Measurements from ENCODE around the gene CAMKK1.

Gene CAMKK1

GRCh38 chr17:3896968-3897235, 4.0 kb upstream of the CAMKK1 start:
- DNase-seq (ENCODE audit: low spot score) = no peak

GRCh38 chr17:3896108-3896967, 3.5 kb upstream of the CAMKK1 start:
- no peak for DNase-seq (ENCODE audit: low spot score)

GRCh38 chr17:3895354-3895753, 2.5 kb upstream of the CAMKK1 start:
- no peak for DNase-seq (ENCODE audit: low spot score)

- no peak for DNase-seq (ENCODE audit: low spot score)
These were observed 2.1 kb upstream of the CAMKK1 start for GRCh38 chr17:3894911-3895343.

GRCh38 chr17:3894188-3894587, 1.3 kb upstream of the CAMKK1 start:
- DNase-seq (ENCODE audit: low spot score) = no peak

GRCh38 chr17:3893720-3894116, 865 bp upstream of the CAMKK1 start:
- no peak for DNase-seq (ENCODE audit: low spot score)

GRCh38 chr17:3892095-3892998, 506 bp downstream of the CAMKK1 start:
- peak; percentile 62 for DNase-seq (ENCODE audit: low spot score)

- no peak for DNase-seq (ENCODE audit: low spot score)
These were observed 1.2 kb downstream of the CAMKK1 start for GRCh38 chr17:3891626-3892094.

- no peak for DNase-seq (ENCODE audit: low spot score)
These were observed 2.0 kb downstream of the CAMKK1 start for GRCh38 chr17:3890878-3891219.

- peak; percentile 79 for DNase-seq (ENCODE audit: low spot score)
These were observed 2.6 kb downstream of the CAMKK1 start for GRCh38 chr17:3890082-3890877.

GRCh38 chr17:3889325-3890012, 3.4 kb downstream of the CAMKK1 start:
- DNase-seq (ENCODE audit: low spot score) = no peak

GRCh38 chr17:3888343-3889171, 4.3 kb downstream of the CAMKK1 start:
- DNase-seq (ENCODE audit: low spot score) = peak; percentile 63

GRCh38 chr17:3887804-3888203, 5.0 kb downstream of the CAMKK1 start:
- no peak for DNase-seq (ENCODE audit: low spot score)

- no peak for DNase-seq (ENCODE audit: low spot score)
These were observed 5.5 kb downstream of the CAMKK1 start for GRCh38 chr17:3887394-3887793.

- DNase-seq (ENCODE audit: low spot score) = no peak
These were observed 6.1 kb downstream of the CAMKK1 start for GRCh38 chr17:3886776-3887175.

- DNase-seq (ENCODE audit: low spot score) = no peak
These were observed 6.9 kb downstream of the CAMKK1 start for GRCh38 chr17:3885970-3886369.

GRCh38 chr17:3885271-3885670, 7.6 kb downstream of the CAMKK1 start:
- no peak for DNase-seq (ENCODE audit: low spot score)

- no peak for DNase-seq (ENCODE audit: low spot score)
These were observed 8.7 kb downstream of the CAMKK1 start for GRCh38 chr17:3884188-3884587.

GRCh38 chr17:3882276-3882675, 10.6 kb downstream of the CAMKK1 start:
- DNase-seq (ENCODE audit: low spot score) = no peak

GRCh38 chr17:3880983-3881382, 11.9 kb downstream of the CAMKK1 start:
- no peak for DNase-seq (ENCODE audit: low spot score)

Measured in SK-N-DZ (cell line).